GM12873 (cell line): ENCODE results near the gene MORC4.

ENCODE experiments used
- TF ChIP-seq, protein P1 (sequence below): IDR thresholded peaks from 2 replicates; pipeline ENCODE4 v1.5.1; 2012; ENCODE audit warnings: low read depth, mild to moderate bottlenecking, moderate library complexity, low read length, control low read depth; ENCODE audit not compliant: insufficient read depth; ENCODE audit errors: missing control alignments

Gene MORC4

DNA sequence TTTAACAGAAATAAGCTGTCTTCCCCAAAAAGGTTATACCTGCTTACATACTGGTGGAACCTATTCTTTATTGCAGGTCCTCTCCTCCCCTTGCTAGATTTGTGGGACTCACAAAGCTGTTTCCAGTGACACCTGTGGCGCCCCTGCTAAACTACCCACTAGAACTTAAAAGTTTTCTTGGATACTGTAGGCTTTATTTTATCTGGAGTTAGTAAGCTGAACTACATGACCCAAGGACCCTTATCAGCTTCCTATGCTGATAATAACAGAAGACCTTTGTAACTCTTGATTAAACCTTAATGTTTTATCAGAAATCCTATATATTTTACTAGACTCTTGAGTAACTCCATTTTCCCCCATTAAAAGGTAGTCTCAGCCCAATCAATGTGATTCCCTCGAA is 47.5 kb downstream of the MORC4 start:
- TF ChIP-seq, protein P1, sequence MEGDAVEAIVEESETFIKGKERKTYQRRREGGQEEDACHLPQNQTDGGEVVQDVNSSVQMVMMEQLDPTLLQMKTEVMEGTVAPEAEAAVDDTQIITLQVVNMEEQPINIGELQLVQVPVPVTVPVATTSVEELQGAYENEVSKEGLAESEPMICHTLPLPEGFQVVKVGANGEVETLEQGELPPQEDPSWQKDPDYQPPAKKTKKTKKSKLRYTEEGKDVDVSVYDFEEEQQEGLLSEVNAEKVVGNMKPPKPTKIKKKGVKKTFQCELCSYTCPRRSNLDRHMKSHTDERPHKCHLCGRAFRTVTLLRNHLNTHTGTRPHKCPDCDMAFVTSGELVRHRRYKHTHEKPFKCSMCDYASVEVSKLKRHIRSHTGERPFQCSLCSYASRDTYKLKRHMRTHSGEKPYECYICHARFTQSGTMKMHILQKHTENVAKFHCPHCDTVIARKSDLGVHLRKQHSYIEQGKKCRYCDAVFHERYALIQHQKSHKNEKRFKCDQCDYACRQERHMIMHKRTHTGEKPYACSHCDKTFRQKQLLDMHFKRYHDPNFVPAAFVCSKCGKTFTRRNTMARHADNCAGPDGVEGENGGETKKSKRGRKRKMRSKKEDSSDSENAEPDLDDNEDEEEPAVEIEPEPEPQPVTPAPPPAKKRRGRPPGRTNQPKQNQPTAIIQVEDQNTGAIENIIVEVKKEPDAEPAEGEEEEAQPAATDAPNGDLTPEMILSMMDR: no peak

DNA sequence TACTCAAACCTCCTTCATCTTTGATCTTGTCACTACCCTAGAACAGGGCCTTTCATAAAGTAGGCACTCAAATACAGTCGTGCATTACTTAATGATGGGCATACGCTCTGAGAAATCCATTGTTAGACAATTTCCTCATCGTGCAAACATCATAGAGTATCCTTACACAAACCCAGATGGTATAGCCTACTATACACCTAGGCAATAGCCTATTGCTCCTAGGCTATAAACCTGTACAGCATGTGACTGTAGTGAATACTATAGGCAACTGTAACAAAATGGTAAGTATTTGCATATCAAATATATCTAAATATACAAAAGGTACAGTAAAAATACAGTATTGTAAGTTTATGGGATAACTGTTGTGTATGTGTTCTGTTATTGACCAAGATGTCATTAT is 47.9 kb downstream of the MORC4 start:
- TF ChIP-seq, protein P1: no peak

GRCh38 chrX:106951230-106951629 is 48.8 kb downstream of the MORC4 start:
- TF ChIP-seq, protein P1: no peak

DNA sequence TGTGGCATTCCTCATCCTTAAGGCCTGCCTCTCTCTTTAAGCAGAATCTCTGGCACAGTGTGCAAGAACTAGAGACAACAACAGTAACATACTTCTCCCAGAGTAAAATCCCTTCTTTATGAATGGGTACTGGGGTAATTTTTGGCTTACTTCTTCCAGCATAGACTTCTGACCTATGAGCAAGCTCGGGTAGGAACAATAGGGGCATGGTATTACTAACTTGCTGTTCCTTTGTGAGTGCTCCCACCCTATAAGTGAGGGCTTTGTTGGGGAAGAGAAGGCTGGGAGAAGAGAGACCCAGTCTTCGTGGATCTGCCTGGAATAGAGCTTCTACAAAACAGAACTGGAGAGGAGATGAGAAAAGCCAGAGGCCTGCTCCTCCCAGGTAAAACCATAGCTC is 49.6 kb downstream of the MORC4 start:
- TF ChIP-seq, protein P1: no peak

- TF ChIP-seq, protein P1: no peak
Observed at GRCh38 chrX:106949366-106949765, 50.6 kb downstream of the MORC4 start.

GRCh38 chrX:106948641-106949040 is 51.4 kb downstream of the MORC4 start:
- TF ChIP-seq, protein P1: no peak

GRCh38 chrX:106946464-106946863 is 53.5 kb downstream of the MORC4 start:
- TF ChIP-seq, protein P1: no peak
